HG03520 (cell line): ENCODE results near the gene GALNT13.

Source experiments
- ATAC-seq: cut with Tn5 transposase; IDR thresholded peaks from one replicate; pipeline ENCODE4 v1.9.1; 2021; ENCODE audit warnings: mild to moderate bottlenecking, moderate library complexity; ENCODE audit not compliant: unreplicated experiment

The GALNT13 gene

GRCh38 chr2:154394600-154394999 lies 522.9 kb downstream of the GALNT13 start:
- no peak for ATAC-seq

GRCh38 chr2:154400563-154401290 lies 529.0 kb downstream of the GALNT13 start:
- no peak for ATAC-seq

- no peak for ATAC-seq
Measured at GRCh38 chr2:154402213-154402612, 530.5 kb downstream of the GALNT13 start.

- no peak for ATAC-seq
Measured at GRCh38 chr2:154403242-154403790, 531.6 kb downstream of the GALNT13 start.

GRCh38 chr2:154408786-154409185 lies 537.1 kb downstream of the GALNT13 start:
- ATAC-seq: no peak

GRCh38 chr2:154422251-154422650 lies 550.5 kb downstream of the GALNT13 start:
- no peak for ATAC-seq

- no peak for ATAC-seq
Measured at GRCh38 chr2:154425994-154426393, 554.3 kb downstream of the GALNT13 start.

GRCh38 chr2:154427453-154427852 lies 555.7 kb downstream of the GALNT13 start:
- no peak for ATAC-seq

GRCh38 chr2:154428022-154428421 lies 556.3 kb downstream of the GALNT13 start:
- no peak for ATAC-seq

- ATAC-seq: no peak
Measured at GRCh38 chr2:154433010-154433409, 561.3 kb downstream of the GALNT13 start.

- ATAC-seq: no peak
Measured at GRCh38 chr2:154437104-154437503, 565.4 kb downstream of the GALNT13 start.

GRCh38 chr2:154439156-154439555 lies 567.4 kb downstream of the GALNT13 start:
- no peak for ATAC-seq

- no peak for ATAC-seq
Measured at GRCh38 chr2:154443919-154444318, 572.2 kb downstream of the GALNT13 start.

GRCh38 chr2:154446324-154446723 lies 574.6 kb downstream of the GALNT13 start:
- no peak for ATAC-seq

GRCh38 chr2:154447727-154448418 lies 576.2 kb downstream of the GALNT13 start:
- no peak for ATAC-seq

GRCh38 chr2:154449951-154450658 lies 578.4 kb downstream of the GALNT13 start:
- no peak for ATAC-seq

GRCh38 chr2:154452471-154452870 lies 580.7 kb downstream of the GALNT13 start:
- ATAC-seq: no peak

- ATAC-seq: peak; percentile 57
Measured at GRCh38 chr2:154452906-154453493, 581.3 kb downstream of the GALNT13 start.

- ATAC-seq: no peak
Measured at GRCh38 chr2:154455166-154455565, 583.4 kb downstream of the GALNT13 start.

GRCh38 chr2:154455866-154456265 lies 584.1 kb downstream of the GALNT13 start:
- no peak for ATAC-seq

- no peak for ATAC-seq
Measured at GRCh38 chr2:154457286-154457685, 585.6 kb downstream of the GALNT13 start.
